Measurements from ENCODE around the gene ILK. TPM values are rescaled to one million over a fixed set of nuclear protein-coding genes. Genes with fewer than 3 reads are reported as not detected.

The ILK gene
- total and polyA plus RNA-seq, 8 donors: 146 to 165 (median 154) TPM

DNA sequence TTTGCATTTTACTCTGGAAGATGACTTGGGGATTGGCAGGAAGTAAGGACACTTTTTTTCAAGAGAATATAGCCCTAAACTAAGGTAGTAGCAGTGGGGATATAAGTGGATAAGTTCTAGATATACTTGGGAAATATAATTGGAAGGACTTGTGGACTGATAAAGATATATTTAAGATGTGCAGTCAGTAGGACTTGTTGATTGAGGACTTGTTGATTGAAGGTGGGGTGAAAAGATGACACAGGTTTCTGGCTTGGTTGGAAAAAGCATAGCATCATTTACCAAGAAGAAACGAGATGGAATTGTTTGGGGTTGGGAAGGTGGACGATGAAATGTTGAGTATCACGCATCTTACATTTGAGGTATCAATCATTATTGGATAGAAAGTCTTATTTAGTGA lies 9.9 kb downstream of the ILK start:
- intact Hi-C loops (cut with DNase I): no loop called here
- ATAC-seq (no peak), DNase-seq (no peak)
- TF ChIP-seq, protein P1, sequence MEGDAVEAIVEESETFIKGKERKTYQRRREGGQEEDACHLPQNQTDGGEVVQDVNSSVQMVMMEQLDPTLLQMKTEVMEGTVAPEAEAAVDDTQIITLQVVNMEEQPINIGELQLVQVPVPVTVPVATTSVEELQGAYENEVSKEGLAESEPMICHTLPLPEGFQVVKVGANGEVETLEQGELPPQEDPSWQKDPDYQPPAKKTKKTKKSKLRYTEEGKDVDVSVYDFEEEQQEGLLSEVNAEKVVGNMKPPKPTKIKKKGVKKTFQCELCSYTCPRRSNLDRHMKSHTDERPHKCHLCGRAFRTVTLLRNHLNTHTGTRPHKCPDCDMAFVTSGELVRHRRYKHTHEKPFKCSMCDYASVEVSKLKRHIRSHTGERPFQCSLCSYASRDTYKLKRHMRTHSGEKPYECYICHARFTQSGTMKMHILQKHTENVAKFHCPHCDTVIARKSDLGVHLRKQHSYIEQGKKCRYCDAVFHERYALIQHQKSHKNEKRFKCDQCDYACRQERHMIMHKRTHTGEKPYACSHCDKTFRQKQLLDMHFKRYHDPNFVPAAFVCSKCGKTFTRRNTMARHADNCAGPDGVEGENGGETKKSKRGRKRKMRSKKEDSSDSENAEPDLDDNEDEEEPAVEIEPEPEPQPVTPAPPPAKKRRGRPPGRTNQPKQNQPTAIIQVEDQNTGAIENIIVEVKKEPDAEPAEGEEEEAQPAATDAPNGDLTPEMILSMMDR (IDR thresholded peaks at IDR 0.05): no peak
- no peaks in the 10 kb centered on the region for H3K27me3 ChIP-seq
- no peaks in the 10 kb centered on the region for H3K9me3 ChIP-seq
- H3K27ac ChIP-seq: peak overlapping the region; percentile 98 to 99
- H3K36me3 ChIP-seq: peaks cover 0 to 64% of the 10 kb centered on the region in 2 donors
- H3K4me3 ChIP-seq: no peak overlapping the region
- peaks cover 14 to 79% of the 10 kb centered on the region in 2 donors for H3K4me1 ChIP-seq

DNA sequence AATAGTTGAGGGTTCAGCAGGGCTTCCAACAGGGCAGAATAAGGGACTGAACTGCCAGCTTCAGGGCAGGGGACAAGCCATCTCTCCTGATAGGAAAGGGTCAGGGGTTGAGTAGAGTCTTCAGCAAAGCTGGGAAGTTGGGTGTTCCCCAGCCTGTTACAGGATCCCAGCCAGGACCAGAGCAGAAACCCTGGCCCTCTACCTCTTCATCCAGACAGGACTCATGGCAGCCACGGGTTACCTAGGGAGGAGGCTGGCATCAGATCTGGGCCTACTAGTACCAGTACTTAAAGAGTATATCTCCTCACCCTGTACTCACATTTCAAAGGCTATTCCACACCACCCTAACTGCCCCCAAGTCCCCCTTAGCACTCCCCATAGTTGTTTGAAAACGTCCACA lies 10.9 kb downstream of the ILK start:
- Histone ChIP-seq H3K9me3 (no peaks in the 10 kb centered on the region), H3K4me1 (peaks cover 15 to 72% of the 10 kb centered on the region in 2 donors), H3K27me3 (no peaks in the 10 kb centered on the region), H3K27ac (no peak overlapping the region), H3K4me3 (no peak overlapping the region), H3K36me3 (peaks cover 0 to 55% of the 10 kb centered on the region in 2 donors)
- DNase-seq (no peak), ATAC-seq (no peak)
- TF ChIP-seq, protein P1 (IDR thresholded peaks at IDR 0.05): no peak
- intact Hi-C loops (cut with DNase I): no loop called here

DNA sequence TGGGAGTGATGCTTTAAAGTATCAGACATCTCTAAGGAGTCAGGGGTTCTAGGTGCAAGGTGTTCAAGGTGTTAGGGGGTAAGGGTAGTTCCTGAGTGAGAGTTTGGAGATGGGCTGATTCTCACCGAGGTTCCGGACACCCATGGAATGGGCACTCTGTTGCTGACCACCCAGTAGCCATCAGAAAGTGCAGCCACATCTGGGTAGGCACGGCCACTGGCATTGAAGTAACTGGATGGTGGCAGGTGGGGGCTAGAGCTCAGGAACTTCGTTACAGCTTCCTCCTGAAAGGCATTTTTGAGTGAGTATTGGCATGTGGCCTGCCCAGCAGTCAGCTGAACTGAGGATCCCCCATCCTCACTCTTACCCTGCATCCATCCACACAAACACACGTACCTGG lies 11.5 kb downstream of the ILK start:
- H3K27me3 ChIP-seq: no peaks in the 10 kb centered on the region
- no peak for DNase-seq
- H3K27ac ChIP-seq: no peak overlapping the region
- peaks cover 0 to 49% of the 10 kb centered on the region in 2 donors for H3K36me3 ChIP-seq
- TF ChIP-seq, protein P1 (IDR thresholded peaks at IDR 0.05): no peak
- intact Hi-C loops (cut with DNase I): no loop called here
- H3K4me1 ChIP-seq: peaks cover 19 to 72% of the 10 kb centered on the region in 2 donors
- no peaks in the 10 kb centered on the region for H3K9me3 ChIP-seq
- no peak overlapping the region for H3K4me3 ChIP-seq
- no peak for ATAC-seq

DNA sequence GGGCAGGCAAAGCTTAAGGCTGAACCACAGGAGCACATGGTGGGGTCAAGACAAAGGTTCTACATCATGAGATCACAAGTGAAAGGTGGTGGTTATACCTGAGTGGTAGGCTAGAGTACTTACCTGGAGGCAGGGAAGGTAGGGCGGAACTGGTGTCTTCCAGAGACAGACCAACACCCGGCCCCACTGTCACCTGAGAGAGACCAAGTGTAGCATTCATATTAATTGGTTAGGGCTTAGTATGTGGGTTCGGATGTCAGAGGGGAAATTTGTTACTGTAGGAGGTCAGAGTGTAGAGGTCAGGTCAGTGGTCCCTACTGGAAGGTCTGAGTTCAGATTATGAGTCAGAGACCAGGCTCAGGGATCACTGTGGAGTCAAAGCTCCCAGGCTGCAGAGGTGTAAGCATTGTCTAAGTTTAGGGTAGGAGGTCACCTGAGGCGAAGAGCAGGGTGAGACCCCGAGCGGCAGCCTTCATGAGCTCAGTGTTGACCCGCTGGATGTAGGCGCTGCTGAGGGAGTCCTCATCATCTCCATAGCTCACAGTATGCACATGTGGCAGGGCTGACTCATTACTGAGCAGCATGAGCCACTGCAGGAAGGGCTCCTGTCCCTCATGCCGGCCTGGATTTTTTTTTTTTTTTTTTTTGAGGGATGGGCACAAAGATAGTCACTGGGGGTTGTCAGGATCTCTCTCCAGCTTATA lies 12.5 kb downstream of the ILK start:
- Histone ChIP-seq H3K27ac (peak overlapping the region in 1 of 2 donors; percentile 3), H3K9me3 (no peaks in the 10 kb centered on the region), H3K27me3 (no peaks in the 10 kb centered on the region), H3K4me3 (no peak overlapping the region), H3K4me1 (peaks cover 19 to 66% of the 10 kb centered on the region in 2 donors), H3K36me3 (peaks cover 0 to 39% of the 10 kb centered on the region in 2 donors)
- no peak for ATAC-seq
- TF ChIP-seq, protein P1 (IDR thresholded peaks at IDR 0.05): no peak
- intact Hi-C loops (cut with DNase I): no loop called here
- no peak for DNase-seq

DNA sequence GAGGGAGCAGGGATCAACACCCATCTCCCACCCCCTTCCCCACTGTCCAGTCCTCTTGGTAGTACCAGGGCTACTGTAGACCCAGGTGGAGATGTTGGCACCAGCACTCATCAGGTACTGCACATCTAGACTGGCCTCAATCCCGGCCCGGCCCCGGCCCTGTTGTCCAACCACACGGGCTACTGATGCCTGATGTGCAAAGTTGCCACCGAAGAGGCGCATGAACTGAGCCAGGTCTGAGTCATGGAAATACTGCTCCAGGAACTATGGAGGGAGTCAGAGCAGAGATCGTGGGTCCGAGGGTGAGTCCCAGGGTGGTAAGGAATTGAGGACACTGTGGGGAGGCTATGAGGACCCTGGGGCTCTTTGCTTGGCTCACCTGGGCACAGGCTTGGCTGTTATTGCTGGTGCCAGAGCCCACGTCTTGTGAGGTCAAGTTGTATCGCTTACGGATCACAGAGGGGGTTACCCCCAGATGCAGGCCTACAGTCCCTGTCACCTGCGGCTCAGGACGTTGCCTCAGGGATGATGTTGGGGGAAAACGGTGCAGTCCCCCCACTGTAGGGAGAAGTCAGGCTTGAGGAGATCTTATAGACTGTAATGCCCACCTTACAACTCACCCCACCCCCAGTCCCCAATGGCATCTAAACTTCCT lies 13.1 kb downstream of the ILK start:
- intact Hi-C loops (cut with DNase I): no loop called here
- Histone ChIP-seq H3K27ac (peak overlapping the region in 1 of 2 donors; percentile 95), H3K4me1 (peaks cover 13 to 60% of the 10 kb centered on the region in 2 donors), H3K36me3 (peaks cover 0 to 35% of the 10 kb centered on the region in 2 donors), H3K4me3 (peak overlapping the region in 1 of 2 donors; percentile 82), H3K9me3 (no peaks in the 10 kb centered on the region), H3K27me3 (no peaks in the 10 kb centered on the region)
- ATAC-seq: no peak
- no peak for DNase-seq
- TF ChIP-seq, protein P1 (IDR thresholded peaks at IDR 0.05): no peak

All from left lung (tissue), 10 donors.